ENCODE data around the gene NTM.

Gene NTM

GRCh38 chr11:132245403-132246385 lies 875.3 kb downstream of the NTM start:
- Histone ChIP-seq H3K27me3 (ENCODE audit: control insufficient read depth, insufficient read depth, low read length) (no peaks in the 10 kb centered on the region), H3K36me3 (ENCODE audit: control insufficient read depth, insufficient read depth, low read length) (no peaks in the 10 kb centered on the region), H3K4me3 (ENCODE audit: low read depth, low read length) (no peak overlapping the region), H3K9me3 (ENCODE audit: control insufficient read depth, insufficient read depth, low read length) (no peaks in the 10 kb centered on the region), H3K4me1 (ENCODE audit: control insufficient read depth, insufficient read depth, low read length) (peaks cover 4% of the 10 kb centered on the region), H3K9ac (ENCODE audit: low read depth, low read length) (no peak overlapping the region)

DNA sequence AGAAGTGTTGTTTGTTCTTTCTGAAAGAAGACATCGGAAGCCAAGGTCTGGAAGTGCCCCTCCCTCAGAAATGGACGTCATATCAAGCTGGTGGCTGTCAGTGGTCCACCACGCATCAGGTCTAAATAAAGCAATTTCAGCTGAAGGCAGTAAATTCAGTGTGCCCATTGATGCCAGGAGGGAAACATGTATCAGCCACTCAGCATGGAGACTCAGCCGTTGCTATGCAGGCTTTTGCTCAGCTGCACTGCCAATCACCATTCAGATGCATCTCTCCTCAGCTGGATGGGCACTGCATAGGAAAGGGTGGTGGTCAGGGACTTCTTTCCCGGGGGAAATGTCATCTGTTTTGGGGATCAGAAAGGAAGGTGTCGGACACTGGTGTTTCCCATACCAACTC lies 878.2 kb downstream of the NTM start:
- H3K27me3 ChIP-seq (ENCODE audit: control insufficient read depth, insufficient read depth, low read length) = no peaks in the 10 kb centered on the region
- H3K4me1 ChIP-seq (ENCODE audit: control insufficient read depth, insufficient read depth, low read length) = no peaks in the 10 kb centered on the region
- H3K36me3 ChIP-seq (ENCODE audit: control insufficient read depth, insufficient read depth, low read length) = no peaks in the 10 kb centered on the region
- H3K9me3 ChIP-seq (ENCODE audit: control insufficient read depth, insufficient read depth, low read length) = no peaks in the 10 kb centered on the region
- H3K9ac ChIP-seq (ENCODE audit: low read depth, low read length) = no peak overlapping the region
- H3K4me3 ChIP-seq (ENCODE audit: low read depth, low read length) = no peak overlapping the region

DNA sequence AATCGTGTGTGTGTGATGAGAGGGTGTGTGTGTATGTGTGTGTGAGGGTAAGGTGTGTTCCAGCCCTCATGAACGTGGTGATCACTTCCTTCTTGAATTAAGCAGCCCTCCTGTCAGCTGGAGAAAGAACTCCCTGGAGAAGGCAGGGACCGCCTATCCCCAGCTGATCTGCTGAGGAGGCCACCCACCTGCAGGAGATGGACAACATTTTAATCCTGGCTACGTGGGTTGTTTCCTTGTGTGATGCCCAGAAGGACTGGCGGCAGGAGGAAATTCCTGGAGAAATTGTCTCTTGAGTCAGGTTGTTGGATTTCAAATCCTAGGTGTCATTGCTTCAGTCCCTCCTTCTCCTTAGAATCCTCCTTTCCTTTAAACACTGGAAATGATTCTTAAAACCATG lies 878.8 kb downstream of the NTM start:
- Histone ChIP-seq H3K9ac (ENCODE audit: low read depth, low read length) (no peak overlapping the region), H3K4me1 (ENCODE audit: control insufficient read depth, insufficient read depth, low read length) (no peaks in the 10 kb centered on the region), H3K27me3 (ENCODE audit: control insufficient read depth, insufficient read depth, low read length) (no peaks in the 10 kb centered on the region), H3K36me3 (ENCODE audit: control insufficient read depth, insufficient read depth, low read length) (no peaks in the 10 kb centered on the region), H3K9me3 (ENCODE audit: control insufficient read depth, insufficient read depth, low read length) (no peaks in the 10 kb centered on the region), H3K4me3 (ENCODE audit: low read depth, low read length) (no peak overlapping the region)

DNA sequence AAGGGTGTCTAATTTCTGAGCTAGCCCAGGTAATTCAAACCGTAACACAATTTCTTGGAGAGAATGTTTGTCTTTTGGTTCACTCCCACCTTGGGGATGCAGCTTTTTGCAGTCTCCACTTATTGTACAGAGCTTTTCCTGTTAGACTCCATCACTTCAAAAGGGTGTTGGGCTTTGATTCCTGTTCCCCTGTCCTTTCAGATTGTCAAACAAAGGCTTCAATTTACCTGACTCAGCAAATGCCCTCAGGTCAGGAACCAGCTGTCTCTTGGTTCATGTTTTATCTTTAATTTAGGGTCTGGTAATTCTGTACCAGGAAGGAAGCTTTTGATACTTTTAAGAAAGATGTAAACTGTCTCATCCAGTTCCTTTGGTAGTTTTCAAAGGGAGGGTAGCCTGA lies 880.6 kb downstream of the NTM start:
- no peaks in the 10 kb centered on the region for H3K9me3 ChIP-seq (ENCODE audit: control insufficient read depth, insufficient read depth, low read length)
- H3K9ac ChIP-seq (ENCODE audit: low read depth, low read length) = no peak overlapping the region

DNA sequence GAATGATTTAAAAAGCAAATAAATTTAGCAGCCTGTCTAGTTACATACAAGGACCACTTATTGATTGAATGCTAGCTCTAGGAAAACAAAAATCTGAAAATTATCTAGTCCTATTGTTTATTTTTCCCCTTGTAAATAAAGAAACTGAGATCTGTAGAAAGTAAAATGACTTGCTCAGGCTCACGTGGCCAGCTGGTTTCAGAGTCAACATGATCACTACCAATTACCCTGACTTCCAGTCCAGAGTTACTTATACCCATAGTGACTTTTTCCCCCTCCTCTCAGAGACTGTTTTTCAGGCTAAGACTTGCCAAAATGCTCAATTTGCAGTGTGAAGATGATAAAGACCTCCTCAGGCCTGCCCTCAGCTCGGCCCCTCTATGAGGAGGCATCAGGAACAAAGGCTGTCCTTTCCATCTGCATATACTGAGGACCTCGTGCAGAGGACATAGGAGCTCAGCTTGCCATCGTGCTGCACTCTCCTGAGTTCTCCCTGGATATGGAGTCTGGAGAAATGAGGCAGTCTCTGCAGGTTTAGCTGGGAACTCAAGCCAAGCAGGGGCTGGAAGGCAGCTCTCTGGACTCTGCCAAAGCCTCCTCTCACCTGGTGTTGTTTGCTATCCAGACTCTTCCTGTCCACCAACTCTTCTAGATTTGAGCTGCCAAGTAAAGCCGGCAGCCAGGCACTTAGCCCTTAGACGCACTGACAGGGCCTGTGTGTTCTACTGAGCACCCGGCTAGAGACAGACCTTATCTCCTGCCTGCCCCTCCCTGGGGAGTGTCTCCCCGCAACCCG lies 883.3 kb downstream of the NTM start:
- Histone ChIP-seq H3K9ac (ENCODE audit: low read depth, low read length) (no peak overlapping the region), H3K27me3 (ENCODE audit: control insufficient read depth, insufficient read depth, low read length) (no peaks in the 10 kb centered on the region), H3K4me1 (ENCODE audit: control insufficient read depth, insufficient read depth, low read length) (no peaks in the 10 kb centered on the region), H3K9me3 (ENCODE audit: control insufficient read depth, insufficient read depth, low read length) (no peaks in the 10 kb centered on the region), H3K36me3 (ENCODE audit: control insufficient read depth, insufficient read depth, low read length) (no peaks in the 10 kb centered on the region), H3K4me3 (ENCODE audit: low read depth, low read length) (no peak overlapping the region)

More for the DNA sequence above, 880.6 kb downstream of the NTM start:
- Histone ChIP-seq H3K27me3 (ENCODE audit: control insufficient read depth, insufficient read depth, low read length) (no peaks in the 10 kb centered on the region), H3K4me1 (ENCODE audit: control insufficient read depth, insufficient read depth, low read length) (no peaks in the 10 kb centered on the region), H3K4me3 (ENCODE audit: low read depth, low read length) (no peak overlapping the region), H3K36me3 (ENCODE audit: control insufficient read depth, insufficient read depth, low read length) (no peaks in the 10 kb centered on the region)

DNA sequence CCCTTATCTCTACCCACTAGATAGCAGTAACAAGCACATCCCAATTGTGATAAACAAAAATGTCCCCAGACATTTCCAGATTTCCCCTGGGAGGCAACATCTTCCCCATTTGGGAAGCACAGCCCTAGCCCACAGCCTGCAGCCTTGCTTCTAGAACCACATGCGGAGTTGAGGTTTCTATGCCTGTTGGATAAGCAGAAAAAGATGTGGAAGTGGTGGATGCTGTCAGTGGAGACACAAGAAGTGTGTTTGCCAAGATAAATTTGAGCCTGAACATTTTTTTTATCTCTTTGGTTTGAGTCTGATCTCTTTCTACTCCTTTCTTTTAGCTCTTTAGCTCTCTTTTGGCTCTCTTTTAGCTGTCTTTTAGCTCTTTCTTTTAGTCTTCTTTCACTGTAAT lies 884.5 kb downstream of the NTM start:
- no peaks in the 10 kb centered on the region for H3K9me3 ChIP-seq (ENCODE audit: control insufficient read depth, insufficient read depth, low read length)
- no peak overlapping the region for H3K4me3 ChIP-seq (ENCODE audit: low read depth, low read length)
- H3K36me3 ChIP-seq (ENCODE audit: control insufficient read depth, insufficient read depth, low read length) = no peaks in the 10 kb centered on the region
- H3K4me1 ChIP-seq (ENCODE audit: control insufficient read depth, insufficient read depth, low read length) = no peaks in the 10 kb centered on the region
- H3K27me3 ChIP-seq (ENCODE audit: control insufficient read depth, insufficient read depth, low read length) = no peaks in the 10 kb centered on the region
- no peak overlapping the region for H3K9ac ChIP-seq (ENCODE audit: low read depth, low read length)

- H3K9me3 ChIP-seq (ENCODE audit: control insufficient read depth, insufficient read depth, low read length) = no peaks in the 10 kb centered on the region
These were observed 886.3 kb downstream of the NTM start for GRCh38 chr11:132256528-132257279.

GRCh38 chr11:132257871-132258270 lies 887.5 kb downstream of the NTM start:
- no peaks in the 10 kb centered on the region for H3K9me3 ChIP-seq (ENCODE audit: control insufficient read depth, insufficient read depth, low read length)
- no peak overlapping the region for H3K4me3 ChIP-seq (ENCODE audit: low read depth, low read length)
- no peak overlapping the region for H3K9ac ChIP-seq (ENCODE audit: low read depth, low read length)
- H3K4me1 ChIP-seq (ENCODE audit: control insufficient read depth, insufficient read depth, low read length) = no peaks in the 10 kb centered on the region
- H3K36me3 ChIP-seq (ENCODE audit: control insufficient read depth, insufficient read depth, low read length) = no peaks in the 10 kb centered on the region
- H3K27me3 ChIP-seq (ENCODE audit: control insufficient read depth, insufficient read depth, low read length) = no peaks in the 10 kb centered on the region

More at GRCh38 chr11:132256528-132257279, 886.3 kb downstream of the NTM start:
- H3K27me3 ChIP-seq (ENCODE audit: control insufficient read depth, insufficient read depth, low read length) = no peaks in the 10 kb centered on the region
- no peaks in the 10 kb centered on the region for H3K36me3 ChIP-seq (ENCODE audit: control insufficient read depth, insufficient read depth, low read length)
- H3K4me3 ChIP-seq (ENCODE audit: low read depth, low read length) = no peak overlapping the region
- H3K4me1 ChIP-seq (ENCODE audit: control insufficient read depth, insufficient read depth, low read length) = no peaks in the 10 kb centered on the region
- no peak overlapping the region for H3K9ac ChIP-seq (ENCODE audit: low read depth, low read length)

- no peaks in the 10 kb centered on the region for H3K27me3 ChIP-seq (ENCODE audit: control insufficient read depth, insufficient read depth, low read length)
- H3K9ac ChIP-seq (ENCODE audit: low read depth, low read length) = no peak overlapping the region
- H3K4me3 ChIP-seq (ENCODE audit: low read depth, low read length) = no peak overlapping the region
These were observed 888.5 kb downstream of the NTM start for GRCh38 chr11:132258875-132259274.

DNA sequence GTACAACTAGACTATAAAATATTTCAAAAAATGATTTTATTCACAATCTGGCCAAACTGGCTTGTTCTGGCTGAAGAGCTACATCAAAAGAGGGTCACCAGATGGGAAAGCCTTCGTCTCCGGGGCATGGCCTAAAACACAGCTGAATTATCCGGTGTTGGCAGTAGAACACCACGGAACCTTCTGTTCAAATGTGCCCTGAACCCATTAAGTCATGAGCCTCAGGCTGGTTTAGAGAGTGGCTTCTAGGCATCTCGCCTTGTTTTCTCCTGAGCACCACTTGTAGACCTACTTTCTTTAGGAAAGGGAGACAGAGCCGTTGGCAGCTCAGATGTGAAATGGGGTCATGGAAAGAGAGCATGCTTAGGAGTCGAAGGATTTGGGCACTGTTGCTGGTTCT lies 890.2 kb downstream of the NTM start:
- Histone ChIP-seq H3K4me3 (ENCODE audit: low read depth, low read length) (no peak overlapping the region), H3K36me3 (ENCODE audit: control insufficient read depth, insufficient read depth, low read length) (no peaks in the 10 kb centered on the region), H3K27me3 (ENCODE audit: control insufficient read depth, insufficient read depth, low read length) (no peaks in the 10 kb centered on the region), H3K4me1 (ENCODE audit: control insufficient read depth, insufficient read depth, low read length) (no peaks in the 10 kb centered on the region), H3K9ac (ENCODE audit: low read depth, low read length) (no peak overlapping the region), H3K9me3 (ENCODE audit: control insufficient read depth, insufficient read depth, low read length) (no peaks in the 10 kb centered on the region)

More at GRCh38 chr11:132258875-132259274, 888.5 kb downstream of the NTM start:
- H3K36me3 ChIP-seq (ENCODE audit: control insufficient read depth, insufficient read depth, low read length) = no peaks in the 10 kb centered on the region
- no peaks in the 10 kb centered on the region for H3K4me1 ChIP-seq (ENCODE audit: control insufficient read depth, insufficient read depth, low read length)
- H3K9me3 ChIP-seq (ENCODE audit: control insufficient read depth, insufficient read depth, low read length) = no peaks in the 10 kb centered on the region

GRCh38 chr11:132263241-132263640 lies 892.8 kb downstream of the NTM start:
- no peak overlapping the region for H3K9ac ChIP-seq (ENCODE audit: low read depth, low read length)
- no peaks in the 10 kb centered on the region for H3K36me3 ChIP-seq (ENCODE audit: control insufficient read depth, insufficient read depth, low read length)
- H3K9me3 ChIP-seq (ENCODE audit: control insufficient read depth, insufficient read depth, low read length) = no peaks in the 10 kb centered on the region
- no peaks in the 10 kb centered on the region for H3K27me3 ChIP-seq (ENCODE audit: control insufficient read depth, insufficient read depth, low read length)
- H3K4me1 ChIP-seq (ENCODE audit: control insufficient read depth, insufficient read depth, low read length) = no peaks in the 10 kb centered on the region
- no peak overlapping the region for H3K4me3 ChIP-seq (ENCODE audit: low read depth, low read length)
